C4-2B (cell line): ENCODE measurements around the gene CHID1.

Experiments used
- ZFX ChIP-seq: fragments of 450-650 bp; IDR thresholded peaks from 2 replicates; pipeline ENCODE4 v1.6.1; 2017
- TF ChIP-seq, protein P1 (sequence below): fragments of 450-650 bp; conservative IDR thresholded peaks from 2 replicates; pipeline ENCODE4 v1.5.1; 2017; ENCODE audit warnings: mild to moderate bottlenecking

GRCh38 chr11:832529-833113 is 78.0 kb downstream of the CHID1 start, which contains the start of gene CD151:
- TF ChIP-seq, protein P1, sequence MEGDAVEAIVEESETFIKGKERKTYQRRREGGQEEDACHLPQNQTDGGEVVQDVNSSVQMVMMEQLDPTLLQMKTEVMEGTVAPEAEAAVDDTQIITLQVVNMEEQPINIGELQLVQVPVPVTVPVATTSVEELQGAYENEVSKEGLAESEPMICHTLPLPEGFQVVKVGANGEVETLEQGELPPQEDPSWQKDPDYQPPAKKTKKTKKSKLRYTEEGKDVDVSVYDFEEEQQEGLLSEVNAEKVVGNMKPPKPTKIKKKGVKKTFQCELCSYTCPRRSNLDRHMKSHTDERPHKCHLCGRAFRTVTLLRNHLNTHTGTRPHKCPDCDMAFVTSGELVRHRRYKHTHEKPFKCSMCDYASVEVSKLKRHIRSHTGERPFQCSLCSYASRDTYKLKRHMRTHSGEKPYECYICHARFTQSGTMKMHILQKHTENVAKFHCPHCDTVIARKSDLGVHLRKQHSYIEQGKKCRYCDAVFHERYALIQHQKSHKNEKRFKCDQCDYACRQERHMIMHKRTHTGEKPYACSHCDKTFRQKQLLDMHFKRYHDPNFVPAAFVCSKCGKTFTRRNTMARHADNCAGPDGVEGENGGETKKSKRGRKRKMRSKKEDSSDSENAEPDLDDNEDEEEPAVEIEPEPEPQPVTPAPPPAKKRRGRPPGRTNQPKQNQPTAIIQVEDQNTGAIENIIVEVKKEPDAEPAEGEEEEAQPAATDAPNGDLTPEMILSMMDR = no peak
- peak; percentile 41; the same call in 1 of the 2 replicates for TF ChIP-seq ZFX
